IPS DF 6.9 (cell line): ENCODE results near the gene ZNF768.
"Not testable (repeated sequence)": the region's sequence is repeated elsewhere in the genome, so short reads cannot be mapped to it uniquely, and the experiment has no call there.

Source experiments
- DNase-seq: peaks from one replicate; pipeline ENCODE4 v3.0.0-alpha.2; 2013; ENCODE audit warnings: low read depth, low spot score
- H3K27ac ChIP-seq: one replicate; pipeline ENCODE4 v1.5.1; 2013; ENCODE audit warnings: low read length, control low read depth
- H3K27me3 ChIP-seq: 2 replicates; pipeline ENCODE4 v1.6.1; 2013; ENCODE audit warnings: mild to moderate bottlenecking, low read length; ENCODE audit not compliant: control insufficient read depth, insufficient read depth
- H3K36me3 ChIP-seq: 2 replicates; pipeline ENCODE4 v1.6.1; 2013; ENCODE audit warnings: low read length; ENCODE audit not compliant: control insufficient read depth, insufficient read depth
- H3K4me1 ChIP-seq: 2 replicates; pipeline ENCODE4 v1.6.1; 2013; ENCODE audit warnings: low read length; ENCODE audit not compliant: control insufficient read depth, insufficient read depth
- H3K4me3 ChIP-seq: 2 replicates; pipeline ENCODE4 v1.5.1; 2013; ENCODE audit warnings: mild to moderate bottlenecking, low read length
- H3K9me3 ChIP-seq: 2 replicates; pipeline ENCODE4 v1.6.1; 2013; ENCODE audit warnings: low read length, inconsistent platforms; ENCODE audit not compliant: control insufficient read depth, insufficient read depth
- WGBS: extraction: QIAGEN DNeasy Blood & Tissue Kit; methylation state at CpG from one replicate; pipeline ENCODE4 v1.1.7; 2013; ENCODE audit warnings: mixed read lengths, missing lambda C conversion rate; ENCODE audit not compliant: insufficient read length, insufficient coverage; 5-methylcytosine and 5-hydroxymethylcytosine counted together

ZNF768 gene

GRCh38 chr16:30484887-30485286, 41.5 kb downstream of the ZNF768 start:
- Histone ChIP-seq H3K36me3 (no peaks in the 10 kb centered on the region), H3K9me3 (no peaks in the 10 kb centered on the region), H3K4me1 (peaks cover 2% of the 10 kb centered on the region; the same call in 1 of the 2 replicates), H3K27me3 (no peaks in the 10 kb centered on the region), H3K4me3 (no peak overlapping the region), H3K27ac (no peak overlapping the region)
- no peak for DNase-seq

- no peak for DNase-seq
- Histone ChIP-seq H3K27me3 (no peaks in the 10 kb centered on the region), H3K36me3 (no peaks in the 10 kb centered on the region), H3K4me3 (no peak overlapping the region), H3K9me3 (no peaks in the 10 kb centered on the region), H3K4me1 (no peaks in the 10 kb centered on the region), H3K27ac (no peak overlapping the region)
- whole genome bisulfite sequencing: no CpG with 5 or more reads among the region's 3 CpGs
Observed at GRCh38 chr16:30482366-30482765, 44.0 kb downstream of the ZNF768 start.

GRCh38 chr16:30481381-30481780, 45.0 kb downstream of the ZNF768 start:
- DNase-seq: no peak
- Histone ChIP-seq H3K36me3 (no peaks in the 10 kb centered on the region), H3K4me3 (no peak overlapping the region), H3K27me3 (no peaks in the 10 kb centered on the region), H3K4me1 (no peaks in the 10 kb centered on the region), H3K27ac (no peak overlapping the region), H3K9me3 (no peaks in the 10 kb centered on the region)
- no CpG with 5 or more reads among the region's 5 CpGs for WGBS

- no peak overlapping the region for H3K4me3 ChIP-seq
- no CpG with 5 or more reads among the region's 12 CpGs for WGBS
- no peaks in the 10 kb centered on the region for H3K27me3 ChIP-seq
- no peaks in the 10 kb centered on the region for H3K36me3 ChIP-seq
- no peaks in the 10 kb centered on the region for H3K9me3 ChIP-seq
- no peak for DNase-seq
- no peaks in the 10 kb centered on the region; the same call in 1 of the 2 replicates for H3K4me1 ChIP-seq
- no peak overlapping the region for H3K27ac ChIP-seq
Observed at GRCh38 chr16:30478766-30479478, 47.4 kb downstream of the ZNF768 start.

GRCh38 chr16:30477773-30478172, 48.6 kb downstream of the ZNF768 start:
- DNase-seq, H3K27me3 ChIP-seq, H3K9me3 ChIP-seq, H3K36me3 ChIP-seq, H3K4me1 ChIP-seq, H3K27ac ChIP-seq, H3K4me3 ChIP-seq: not testable (repeated sequence)
- WGBS: 90% methylated on average over 1 of the region's 3 CpGs

- Histone ChIP-seq H3K36me3 (no peaks in the 10 kb centered on the region), H3K4me1 (no peaks in the 10 kb centered on the region; the same call in 1 of the 2 replicates), H3K27ac (no peak overlapping the region), H3K27me3 (no peaks in the 10 kb centered on the region), H3K9me3 (no peaks in the 10 kb centered on the region), H3K4me3 (no peak overlapping the region)
- no peak for DNase-seq
- WGBS: no CpG with 5 or more reads among the region's 3 CpGs
Observed at GRCh38 chr16:30476991-30477390, 49.4 kb downstream of the ZNF768 start.

- Histone ChIP-seq H3K4me3 (no peak overlapping the region), H3K27ac (no peak overlapping the region), H3K9me3 (no peaks in the 10 kb centered on the region), H3K27me3 (no peaks in the 10 kb centered on the region), H3K36me3 (no peaks in the 10 kb centered on the region), H3K4me1 (no peaks in the 10 kb centered on the region; the same call in 1 of the 2 replicates)
- WGBS: no CpG with 5 or more reads among the region's 7 CpGs
- DNase-seq: no peak
Observed at GRCh38 chr16:30474684-30475083, 51.7 kb downstream of the ZNF768 start.

GRCh38 chr16:30474074-30474452, 52.3 kb downstream of the ZNF768 start:
- H3K9me3 ChIP-seq: no peaks in the 10 kb centered on the region
- WGBS: no CpG with 5 or more reads among the region's 35 CpGs
- H3K4me3 ChIP-seq: no peak overlapping the region

More at GRCh38 chr16:30474074-30474452, 52.3 kb downstream of the ZNF768 start:
- Histone ChIP-seq H3K27me3 (no peaks in the 10 kb centered on the region), H3K4me1 (no peaks in the 10 kb centered on the region; the same call in 1 of the 2 replicates), H3K27ac (no peak overlapping the region), H3K36me3 (no peaks in the 10 kb centered on the region)
- DNase-seq: no peak
